CD4-positive, alpha-beta memory T cell (primary cell): ENCODE results near the gene MTUS2. TPM values are rescaled to one million over a fixed set of nuclear protein-coding genes. Genes with fewer than 3 reads are reported as not detected.
A peak's percentile ranks its signal among the peaks of the same experiment; 100 is the strongest.

Experiments used
- CTCF ChIA-PET: fragments of 350-600 bp; sonication (Branson Sonifier 250); formaldehyde crosslinking; loops from one replicate; lab custom pipeline; 2021; ENCODE audit warnings: inconsistent platforms; ENCODE audit not compliant: partially characterized antibody; lab: Charles Lee
- POLR2A ChIA-PET: fragments of 350-600 bp; sonication (Branson Sonifier 250); formaldehyde crosslinking; loops from one replicate; lab custom pipeline; 2021; ENCODE audit not compliant: partially characterized antibody; lab: Charles Lee
- DNase-seq, 5 donors: peaks; one replicate each; pipeline versions ENCODE4 v3.0.0 to v3.0.0-alpha.2; 2020 to 2022; ENCODE audit warnings: mixed read lengths in 1 of 5
- H3K27ac ChIP-seq: one replicate; pipeline ENCODE4 v1.7.0; 2013; ENCODE audit warnings: low read depth, low read length
- H3K27me3 ChIP-seq: 2 replicates; pipeline ENCODE4 v1.7.0; 2013; ENCODE audit warnings: mild to moderate bottlenecking, low read length, moderate library complexity; ENCODE audit not compliant: insufficient read depth
- H3K36me3 ChIP-seq: 2 replicates; pipeline ENCODE4 v1.7.0; 2013; ENCODE audit warnings: mild to moderate bottlenecking, low read length, moderate library complexity; ENCODE audit not compliant: insufficient read depth
- H3K4me1 ChIP-seq: 2 replicates; pipeline ENCODE4 v1.7.0; 2013; ENCODE audit warnings: mild to moderate bottlenecking, low read length, moderate library complexity; ENCODE audit not compliant: insufficient read depth
- H3K4me3 ChIP-seq, 2 donors: one replicate each; pipeline ENCODE4 v1.7.0; 2013; ENCODE audit warnings: low read length in 2 of 2, mild to moderate bottlenecking in 1 of 2
- H3K9me3 ChIP-seq, 2 donors: one replicate each; pipeline ENCODE4 v1.7.0; 2013; ENCODE audit warnings: low read length in 2 of 2, control low read depth in 1 of 2; ENCODE audit not compliant: control insufficient read depth in 1 of 2
- H3K27ac Mint-ChIP-seq, 7 donors: one replicate each; pipeline ENCODE4 v1.8.0; 2020 to 2021; ENCODE audit warnings: mixed read lengths in 7 of 7, mild to moderate bottlenecking in 6 of 7, inconsistent platforms in 3 of 7, moderate library complexity in 3 of 7
- H3K27me3 Mint-ChIP-seq, 2 donors: one replicate each; pipeline ENCODE4 v1.8.0; 2020 to 2021; ENCODE audit warnings: mixed read lengths in 2 of 2
- H3K36me3 Mint-ChIP-seq, 2 donors: one replicate each; pipeline ENCODE4 v1.8.0; 2020 to 2021; ENCODE audit warnings: mixed read lengths in 2 of 2, inconsistent platforms in 1 of 2, mild to moderate bottlenecking in 1 of 2
- H3K4me1 Mint-ChIP-seq, 4 donors: one replicate each; pipeline ENCODE4 v1.8.0; 2020 to 2021; ENCODE audit warnings: mixed read lengths in 4 of 4, mild to moderate bottlenecking in 1 of 4
- H3K4me3 Mint-ChIP-seq, 8 donors: one replicate each; pipeline ENCODE4 v1.8.0; 2020 to 2021; ENCODE audit warnings: mixed read lengths in 8 of 8, mild to moderate bottlenecking in 7 of 8, moderate library complexity in 6 of 8, inconsistent platforms in 3 of 8
- H3K9me3 Mint-ChIP-seq, 8 donors: one replicate each; pipeline ENCODE4 v1.8.0; 2020 to 2021; ENCODE audit warnings: mixed read lengths in 8 of 8, mild to moderate bottlenecking in 5 of 8, inconsistent platforms in 3 of 8, moderate library complexity in 1 of 8
- intact Hi-C: fragments of 100-400 bp; cut with micrococcal nuclease; formaldehyde crosslinking; loops from one replicate; pipeline ENCODE4 v1.15.1; 2023
- polyA plus RNA-seq, 2 donors: library from polyadenylated mRNA; unstranded; fragments of 300-500 nt; fragmentation: Illumina TruSeq; gene quantifications; one replicate each; pipeline ENCODE4 v1.2.3, GENCODE V29; 2021
- total RNA-seq, 2 experiments: library from RNA; stranded (reverse); gene quantifications; one replicate each; pipeline ENCODE4 v1.2.3, GENCODE V29; 2021

Gene MTUS2
- total and polyA plus RNA-seq, 4 experiments from 2014 or later, result 0.12 to 1.1 (median 0.60) TPM

GRCh38 chr13:29000826-29001225 lies 180.7 kb downstream of the MTUS2 start:
- Mint-ChIP-seq H3K9me3 (peaks cover 0 to 16% (median 11%) of the 10 kb centered on the region in 8 donors), H3K4me1 (no peaks in the 10 kb centered on the region), H3K4me3 (peak overlapping the region in 1 of 8 donors; percentile 38), H3K27ac (no peak overlapping the region), H3K36me3 (peaks cover 0 to 7% of the 10 kb centered on the region in 2 donors), H3K27me3 (peaks cover 5 to 7% of the 10 kb centered on the region in 2 donors)
- POLR2A ChIA-PET, result no interaction called here
- no peak overlapping the region for H3K4me3 ChIP-seq
- CTCF ChIA-PET, result no interaction called here
- no peaks in the 10 kb centered on the region for H3K27me3 ChIP-seq
- no peak overlapping the region for H3K27ac ChIP-seq
- no peaks in the 10 kb centered on the region for H3K4me1 ChIP-seq
- DNase-seq, result no peak
- H3K36me3 ChIP-seq, result no peaks in the 10 kb centered on the region
- intact Hi-C loops, result no loop called here
- no peaks in the 10 kb centered on the region for H3K9me3 ChIP-seq

GRCh38 chr13:29005035-29005762 lies 185.1 kb downstream of the MTUS2 start:
- H3K27ac Mint-ChIP-seq, result no peak overlapping the region
- H3K4me3 ChIP-seq, result no peak overlapping the region
- no peaks in the 10 kb centered on the region for H3K36me3 ChIP-seq
- H3K4me1 ChIP-seq, result no peaks in the 10 kb centered on the region
- H3K27me3 ChIP-seq, result no peaks in the 10 kb centered on the region
- no peak overlapping the region for H3K4me3 Mint-ChIP-seq
- intact Hi-C loops, result no loop called here
- no peak for DNase-seq
- H3K27ac ChIP-seq, result no peak overlapping the region
- ChIA-PET CTCF (no interaction called here), POLR2A (no interaction called here)
- H3K27me3 Mint-ChIP-seq, result peaks cover 7 to 8% of the 10 kb centered on the region in 2 donors
- H3K9me3 ChIP-seq, result no peaks in the 10 kb centered on the region
- H3K4me1 Mint-ChIP-seq, result no peaks in the 10 kb centered on the region
- H3K36me3 Mint-ChIP-seq, result peaks cover 0 to 4% of the 10 kb centered on the region in 2 donors
- peaks cover 0 to 10% (median 5%) of the 10 kb centered on the region in 8 donors for H3K9me3 Mint-ChIP-seq

GRCh38 chr13:29005763-29006120 lies 185.6 kb downstream of the MTUS2 start:
- H3K4me1 Mint-ChIP-seq, result no peaks in the 10 kb centered on the region
- no peak overlapping the region for H3K27ac Mint-ChIP-seq
- ChIA-PET CTCF (no interaction called here), POLR2A (no interaction called here)
- H3K4me3 Mint-ChIP-seq, result no peak overlapping the region
- H3K9me3 ChIP-seq, result no peaks in the 10 kb centered on the region
- H3K9me3 Mint-ChIP-seq, result peaks cover 0 to 9% (median 2%) of the 10 kb centered on the region in 8 donors
- intact Hi-C loops, result no loop called here
- no peaks in the 10 kb centered on the region for H3K36me3 ChIP-seq
- no peaks in the 10 kb centered on the region for H3K4me1 ChIP-seq
- no peak for DNase-seq
- H3K27me3 ChIP-seq, result no peaks in the 10 kb centered on the region
- H3K27ac ChIP-seq, result no peak overlapping the region
- no peak overlapping the region for H3K4me3 ChIP-seq
- peaks cover 0 to 1% of the 10 kb centered on the region in 2 donors for H3K36me3 Mint-ChIP-seq
- H3K27me3 Mint-ChIP-seq, result peaks cover 5 to 8% of the 10 kb centered on the region in 2 donors

DNA sequence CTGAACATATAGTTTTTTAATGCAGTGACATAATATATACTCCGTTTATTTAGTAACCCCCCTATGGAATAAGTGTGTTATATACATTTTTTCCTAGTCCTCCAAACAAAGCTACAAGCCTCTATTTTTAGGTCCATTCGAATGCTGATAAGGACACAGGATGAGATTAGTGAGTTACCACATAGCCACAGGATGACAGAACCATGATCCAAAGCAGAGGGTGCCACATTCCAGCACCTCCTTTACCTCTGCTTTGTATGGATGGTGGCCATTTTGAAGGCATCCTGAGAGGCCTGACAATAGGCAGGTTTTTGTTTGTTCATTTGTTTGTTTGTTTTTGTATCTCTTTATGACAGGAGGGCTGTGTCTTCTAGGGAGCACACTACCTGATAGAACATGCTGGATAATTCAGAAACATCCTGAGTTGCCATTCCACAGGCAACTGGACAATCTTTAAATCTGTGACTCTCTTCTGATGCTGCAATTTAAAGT lies 186.3 kb downstream of the MTUS2 start:
- Mint-ChIP-seq H3K27me3 (peaks cover 0 to 5% of the 10 kb centered on the region in 2 donors), H3K36me3 (no peaks in the 10 kb centered on the region), H3K9me3 (peaks cover 0 to 8% (median 0%) of the 10 kb centered on the region in 8 donors), H3K4me1 (no peaks in the 10 kb centered on the region), H3K4me3 (no peak overlapping the region), H3K27ac (no peak overlapping the region)
- POLR2A ChIA-PET, result no interaction called here
- CTCF ChIA-PET, result no interaction called here
- Histone ChIP-seq H3K4me3 (no peak overlapping the region), H3K27me3 (no peaks in the 10 kb centered on the region), H3K4me1 (no peaks in the 10 kb centered on the region), H3K27ac (no peak overlapping the region), H3K9me3 (no peaks in the 10 kb centered on the region), H3K36me3 (no peaks in the 10 kb centered on the region)
- intact Hi-C loops, result no loop called here
- DNase-seq, result no peak

DNA sequence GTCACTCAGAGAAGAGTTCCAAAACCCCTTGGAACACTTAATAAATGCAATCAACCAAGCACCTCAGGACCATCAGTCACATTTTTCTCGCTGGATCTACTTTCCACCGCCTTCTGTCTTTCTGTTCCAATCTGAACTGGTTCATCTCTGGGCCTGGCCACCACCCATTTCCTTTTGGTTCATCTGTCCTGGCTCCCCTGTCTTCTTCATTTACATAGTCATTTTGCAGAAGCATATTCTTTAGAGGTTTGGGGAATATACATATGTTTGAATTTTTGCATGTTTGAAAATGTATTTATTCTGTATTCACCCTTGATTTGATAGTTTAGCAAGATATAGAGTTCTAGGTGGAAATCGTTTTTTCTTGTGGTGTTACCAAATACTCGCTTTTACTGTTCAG lies 188.2 kb downstream of the MTUS2 start:
- no peak overlapping the region for H3K4me3 Mint-ChIP-seq
- CTCF ChIA-PET, result no interaction called here

GRCh38 chr13:29020314-29020713 lies 200.2 kb downstream of the MTUS2 start:
- H3K27me3 Mint-ChIP-seq, result peaks cover 0 to 3% of the 10 kb centered on the region in 2 donors
- no peaks in the 10 kb centered on the region for H3K27me3 ChIP-seq
- H3K36me3 Mint-ChIP-seq, result no peaks in the 10 kb centered on the region
- no peak overlapping the region for H3K27ac ChIP-seq
- H3K27ac Mint-ChIP-seq, result peak overlapping the region in 5 of 7 donors; percentile 6 to 57 (median 30)
- H3K4me3 Mint-ChIP-seq, result peak overlapping the region in 5 of 8 donors; percentile 7 to 48 (median 45)
- intact Hi-C loops, result no loop called here
- H3K36me3 ChIP-seq, result no peaks in the 10 kb centered on the region
- no peak for DNase-seq
- H3K9me3 ChIP-seq, result no peaks in the 10 kb centered on the region
- ChIA-PET POLR2A (no interaction called here), CTCF (no interaction called here)
- H3K4me1 ChIP-seq, result peaks cover 7% of the 10 kb centered on the region
- no peaks in the 10 kb centered on the region for H3K9me3 Mint-ChIP-seq
- peaks cover 7 to 18% (median 10%) of the 10 kb centered on the region in 4 donors for H3K4me1 Mint-ChIP-seq
- no peak overlapping the region for H3K4me3 ChIP-seq

More for the DNA sequence above, 188.2 kb downstream of the MTUS2 start:
- Mint-ChIP-seq H3K36me3 (no peaks in the 10 kb centered on the region), H3K27ac (peak overlapping the region in 1 of 7 donors; percentile 10), H3K4me1 (no peaks in the 10 kb centered on the region), H3K9me3 (peaks cover 0 to 5% (median 0%) of the 10 kb centered on the region in 8 donors), H3K27me3 (peaks cover 0 to 5% of the 10 kb centered on the region in 2 donors)
- Histone ChIP-seq H3K9me3 (no peaks in the 10 kb centered on the region), H3K27me3 (no peaks in the 10 kb centered on the region), H3K4me3 (no peak overlapping the region), H3K27ac (no peak overlapping the region), H3K36me3 (no peaks in the 10 kb centered on the region), H3K4me1 (no peaks in the 10 kb centered on the region)
- intact Hi-C loops, result no loop called here
- POLR2A ChIA-PET, result no interaction called here
- DNase-seq, result no peak

DNA sequence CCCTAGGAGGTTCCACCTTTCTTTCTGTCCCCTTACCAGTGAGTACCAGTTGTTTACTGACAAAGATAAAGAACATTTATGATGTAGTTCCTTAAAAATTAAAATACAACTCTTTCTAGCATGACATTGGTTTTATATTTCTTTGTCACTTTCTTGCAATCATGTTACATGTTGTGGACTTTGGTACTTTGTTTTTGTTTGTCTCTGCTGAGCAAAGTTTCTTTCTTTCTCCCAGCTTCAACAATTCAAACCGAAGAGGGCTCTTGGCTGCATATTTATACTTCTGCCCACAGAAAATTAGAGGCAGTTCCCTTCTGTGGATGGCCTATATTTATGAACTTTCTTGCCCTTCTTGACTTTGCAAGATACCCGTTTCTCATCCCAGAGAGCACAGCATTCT lies 201.2 kb downstream of the MTUS2 start:
- Mint-ChIP-seq H3K4me1 (peaks cover 7 to 18% (median 10%) of the 10 kb centered on the region in 4 donors), H3K27me3 (peaks cover 0 to 3% of the 10 kb centered on the region in 2 donors), H3K9me3 (no peaks in the 10 kb centered on the region), H3K4me3 (no peak overlapping the region), H3K27ac (peak overlapping the region in 1 of 7 donors; percentile 18), H3K36me3 (no peaks in the 10 kb centered on the region)
- no peak overlapping the region for H3K4me3 ChIP-seq
- DNase-seq, result no peak
- intact Hi-C loops, result no loop called here
- no peaks in the 10 kb centered on the region for H3K27me3 ChIP-seq
- no peaks in the 10 kb centered on the region for H3K36me3 ChIP-seq
- H3K4me1 ChIP-seq, result peaks cover 7% of the 10 kb centered on the region
- H3K27ac ChIP-seq, result no peak overlapping the region
- H3K9me3 ChIP-seq, result no peaks in the 10 kb centered on the region
- ChIA-PET CTCF (no interaction called here), POLR2A (no interaction called here)
